ENCODE data around the gene TBC1D3L. TPM values are rescaled to one million over a fixed set of nuclear protein-coding genes. Genes with fewer than 3 reads are reported as not detected.
"Not testable (repeated sequence)": the region's sequence is repeated elsewhere in the genome, so short reads cannot be mapped to it uniquely, and the experiment has no call there.

Gene TBC1D3L
- total RNA-seq, result 10 to 100 TPM in 1 of 3 donors, 1 to 10 TPM in 2; 1.4 to 19.7 (median 7.9) TPM
- 6.1 TPM for total RNA-seq (2013)

GRCh38 chr17:37988960-37989359, at the start of gene TBC1D3L:
Gene TBC1D3L (minus strand): TSS chr17:37989060. CDS start chr17:37987520, 1,540 bp downstream.
- H3K4me1 ChIP-seq (ENCODE audit: control insufficient read depth, insufficient read depth, low read length); intact Hi-C loops (cut with micrococcal nuclease); H3K4me3 Mint-ChIP-seq; H3K27ac ChIP-seq (ENCODE audit: low read length); H3K4me3 ChIP-seq (ENCODE audit: low read length); H3K4me1 Mint-ChIP-seq; H3K36me3 Mint-ChIP-seq; H3K27me3 ChIP-seq (ENCODE audit: control insufficient read depth, insufficient read depth, low read length); H3K9me3 ChIP-seq (ENCODE audit: control insufficient read depth, insufficient read depth, low read length); H3K27me3 Mint-ChIP-seq (ENCODE audit: low read depth in 2 of 2); H3K36me3 ChIP-seq (ENCODE audit: control insufficient read depth, insufficient read depth, low read length); DNase-seq; H3K9me3 Mint-ChIP-seq; H3K27ac Mint-ChIP-seq; ATAC-seq: not testable (repeated sequence)
- no CpG with 5 or more reads among the region's 11 CpGs for WGBS (ENCODE audit: insufficient coverage)

- H3K36me3 ChIP-seq (ENCODE audit: control insufficient read depth, insufficient read depth, low read length); H3K4me1 Mint-ChIP-seq; H3K27me3 ChIP-seq (ENCODE audit: control insufficient read depth, insufficient read depth, low read length); H3K9me3 Mint-ChIP-seq; H3K9me3 ChIP-seq (ENCODE audit: control insufficient read depth, insufficient read depth, low read length); ATAC-seq; H3K4me3 Mint-ChIP-seq; intact Hi-C loops (cut with micrococcal nuclease); H3K4me1 ChIP-seq (ENCODE audit: control insufficient read depth, insufficient read depth, low read length); H3K4me3 ChIP-seq (ENCODE audit: low read length); H3K27ac Mint-ChIP-seq; H3K36me3 Mint-ChIP-seq; DNase-seq; H3K27me3 Mint-ChIP-seq (ENCODE audit: low read depth in 2 of 2); H3K27ac ChIP-seq (ENCODE audit: low read length): not testable (repeated sequence)
- no CpG with 5 or more reads among the region's 11 CpGs for WGBS (ENCODE audit: insufficient coverage)
Measured at GRCh38 chr17:38003676-38004075, 14.8 kb upstream of the TBC1D3L start, which contains the start of gene TBC1D3D. Gene TBC1D3D (plus strand): TSS chr17:38003976. CDS start chr17:38005561, 1,585 bp downstream.

Other genes with a start within 250 kb of the TBC1D3L start
- not detected for gene HNF1B, start 244.0 kb downstream of the TBC1D3L start, total RNA-seq
- not detected for gene TBC1D3K, start 64.6 kb downstream of the TBC1D3L start, total RNA-seq
- gene TBC1D3D, start 14.9 kb upstream of the TBC1D3L start, total RNA-seq, result 10 to 100 TPM in 1 of 3 donors, 1 to 10 TPM in 2; 2.6 to 14.7 (median 4.9) TPM
- gene TBC1D3C, start 79.6 kb upstream of the TBC1D3L start, total RNA-seq, result 1 to 10 TPM in 2 of 3 donors, not detected in 1; 1.2 to 2.1 TPM
- gene TBC1D3E, start 138.9 kb upstream of the TBC1D3L start, total RNA-seq, result 10 to 100 TPM in 1 of 3 donors, not detected in 2; 11.5 TPM
- gene TBC1D3, start 203.5 kb upstream of the TBC1D3L start, total RNA-seq, result not detected